OCI-M2 (cell line): Measurements from ENCODE around the gene ZNF81.
"Not testable (repeated sequence)": the region's sequence is repeated elsewhere in the genome, so short reads cannot be mapped to it uniquely, and the experiment has no call there.

Experiments used
- DNase-seq: peaks from one replicate; lab custom pipeline; 2025; ENCODE audit not compliant: unreplicated experiment; lab: John Stamatoyannopoulos, UW

The ZNF81 gene

DNA sequence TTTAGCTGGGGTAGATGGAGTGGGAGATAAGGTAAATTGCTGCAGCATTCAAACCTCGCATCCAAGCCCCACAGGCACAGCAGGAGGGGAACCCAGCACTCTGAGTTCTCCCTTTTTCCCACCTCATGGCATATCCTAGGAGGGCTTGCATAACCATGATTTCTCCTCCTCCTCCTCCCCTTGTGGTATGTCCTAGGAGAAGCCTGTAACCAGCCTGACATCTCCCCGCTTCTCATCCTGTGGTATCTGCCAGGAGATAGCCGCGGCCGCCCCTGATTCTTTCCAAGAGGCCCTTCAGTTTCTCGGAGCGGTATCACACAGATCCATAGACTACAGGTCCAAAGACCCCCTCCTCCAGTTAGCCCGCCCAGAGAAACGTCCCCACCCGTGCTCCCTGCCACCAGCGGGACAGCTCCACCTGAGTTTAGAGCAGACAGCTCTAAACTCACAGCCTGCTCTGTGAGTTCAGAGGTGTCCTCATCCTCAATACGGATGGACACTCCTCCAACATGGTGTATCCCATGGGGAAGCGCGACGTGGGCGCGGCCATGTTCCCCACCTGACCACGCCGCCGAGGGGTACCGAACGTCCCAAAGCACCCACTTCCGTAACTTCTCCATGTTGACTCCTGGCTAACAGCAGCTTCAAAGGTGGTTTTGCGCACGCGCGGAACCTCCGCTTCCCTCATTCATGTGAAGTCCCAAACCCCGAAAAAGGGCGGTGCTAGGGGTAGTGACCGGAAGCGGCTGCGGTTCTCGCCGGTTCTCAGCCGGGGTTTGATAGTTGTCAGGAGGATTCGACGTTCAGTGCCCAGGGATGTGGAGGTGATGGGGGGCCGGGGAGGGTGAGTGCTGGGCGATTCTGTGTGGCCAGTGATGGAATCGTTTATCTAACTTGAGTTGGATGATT, at the start of gene ZNF81:
TSS of gene ZNF81 (plus strand) at position 739 of the 909 bp plus-strand sequence. CDS start 9,366 bp downstream, outside the sequence.
- peak; percentile 92 for DNase-seq

DNA sequence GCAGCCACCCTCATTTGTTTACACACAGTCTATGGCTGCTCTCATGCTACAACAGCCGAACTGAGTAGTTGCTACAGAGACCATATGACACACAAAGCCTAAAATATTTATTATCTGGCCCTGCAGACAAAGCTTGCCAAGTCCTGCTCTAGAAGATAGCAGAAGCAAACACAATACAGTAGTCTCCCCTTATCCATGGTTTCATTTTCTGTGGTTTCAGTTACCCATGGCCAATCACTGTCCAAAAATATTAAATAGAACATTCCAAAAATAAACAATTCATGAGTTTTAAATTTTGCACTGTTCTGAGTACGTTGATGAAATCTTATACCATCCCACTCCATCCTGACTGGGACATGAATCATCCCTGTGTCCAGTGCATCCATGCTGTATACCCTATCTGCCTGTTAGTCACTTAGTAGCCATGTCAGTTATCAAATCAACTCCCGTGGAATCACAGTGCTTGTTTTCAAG, 40.2 kb upstream of the ZNF81 start:
- DNase-seq: no peak

DNA sequence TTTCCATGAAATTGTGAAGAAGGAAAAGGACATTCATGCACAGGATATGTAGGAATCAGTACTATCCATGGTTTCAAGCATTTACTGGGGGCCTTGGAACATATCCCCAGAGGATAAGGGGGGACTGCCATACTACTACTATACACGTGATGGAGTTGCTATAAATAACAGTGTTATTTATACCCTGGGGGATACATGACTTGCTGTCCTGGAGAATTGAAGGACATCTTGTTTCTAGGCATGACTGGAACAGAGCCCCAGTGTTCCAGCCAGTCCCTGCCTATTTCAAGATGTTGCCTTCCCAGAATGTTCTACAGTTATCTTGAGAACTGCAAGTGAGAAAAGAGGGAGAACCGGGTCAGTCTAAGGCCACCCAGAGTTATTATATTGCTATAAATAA, 39.6 kb upstream of the ZNF81 start:
- DNase-seq: no peak

DNA sequence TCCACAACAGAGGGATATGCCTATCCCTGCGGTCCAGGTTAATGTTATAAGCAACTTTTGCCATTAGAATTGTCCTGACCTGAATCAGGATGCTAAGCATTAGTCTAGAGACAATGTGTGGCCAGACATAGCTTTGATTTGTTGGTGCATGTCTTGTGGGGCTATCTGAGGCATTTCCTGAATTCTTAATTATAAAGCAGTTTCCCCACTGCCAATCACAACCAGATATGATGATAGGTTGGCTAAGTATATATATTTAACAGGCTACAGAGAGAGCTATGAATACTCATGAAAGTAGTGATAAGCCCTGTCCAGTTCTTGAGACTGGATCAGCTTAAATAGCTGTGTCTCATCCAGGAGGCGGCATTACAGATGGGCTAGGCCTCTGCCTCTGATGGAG, 37.8 kb upstream of the ZNF81 start:
- DNase-seq: no peak

DNA sequence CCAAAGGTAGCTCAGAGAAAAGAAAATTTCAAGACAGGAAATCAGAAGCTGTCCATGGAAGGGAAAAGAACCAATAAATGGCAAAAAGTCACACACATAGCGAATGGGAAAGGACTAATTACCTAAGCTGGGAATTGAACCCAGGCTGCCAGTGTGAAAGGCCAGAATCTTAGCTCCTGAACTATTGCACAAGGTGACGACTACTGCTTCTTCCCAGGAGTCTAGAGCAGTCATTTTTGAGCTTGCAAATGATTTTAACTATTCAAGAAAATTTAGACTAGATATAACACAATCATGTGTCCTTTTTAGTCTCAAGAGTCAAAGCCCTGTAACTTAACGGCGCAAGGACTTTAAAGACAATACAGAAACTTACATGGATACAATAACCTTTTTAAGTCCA, 34.1 kb upstream of the ZNF81 start:
- no peak for DNase-seq

DNA sequence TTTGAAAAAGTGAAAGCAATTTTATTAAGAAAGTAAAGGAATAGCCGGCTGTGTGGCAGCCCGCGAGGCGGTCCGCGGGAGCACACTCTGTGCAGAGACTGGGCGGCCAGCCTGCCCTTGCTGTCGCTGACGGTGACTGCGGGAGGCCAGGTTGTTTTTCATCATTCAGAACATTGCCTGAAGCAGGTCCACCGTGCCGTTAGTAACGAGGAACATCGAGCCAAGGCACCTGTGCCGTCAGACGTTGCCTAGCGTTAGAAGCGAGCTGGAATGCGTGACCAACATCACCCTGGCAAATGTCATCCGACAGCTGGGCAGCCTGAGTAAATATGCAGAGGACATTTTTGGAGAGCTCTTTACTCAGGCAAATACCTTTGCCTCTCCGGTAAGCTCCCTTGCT, 33.6 kb upstream of the ZNF81 start:
- not testable (repeated sequence) for DNase-seq

DNA sequence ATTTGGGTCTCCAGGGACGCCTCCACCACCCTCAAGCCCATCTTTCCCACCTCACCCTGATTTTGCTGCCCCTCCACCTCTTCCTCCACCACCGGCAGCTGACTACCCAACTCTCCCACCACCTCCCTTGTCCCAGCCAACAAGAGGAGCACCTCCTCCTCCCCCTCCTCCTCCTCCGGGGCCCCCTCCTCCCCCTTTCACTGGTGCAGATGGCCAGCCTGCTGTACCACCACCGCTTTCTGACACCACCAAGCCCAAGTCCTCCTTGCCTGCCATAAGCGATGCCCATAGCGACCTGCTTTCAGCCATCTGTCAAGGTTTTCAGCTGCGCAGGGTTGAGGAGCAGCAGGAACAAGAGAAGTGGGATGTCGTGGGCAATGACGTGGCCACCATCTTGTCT, 32.4 kb upstream of the ZNF81 start:
- no peak for DNase-seq

DNA sequence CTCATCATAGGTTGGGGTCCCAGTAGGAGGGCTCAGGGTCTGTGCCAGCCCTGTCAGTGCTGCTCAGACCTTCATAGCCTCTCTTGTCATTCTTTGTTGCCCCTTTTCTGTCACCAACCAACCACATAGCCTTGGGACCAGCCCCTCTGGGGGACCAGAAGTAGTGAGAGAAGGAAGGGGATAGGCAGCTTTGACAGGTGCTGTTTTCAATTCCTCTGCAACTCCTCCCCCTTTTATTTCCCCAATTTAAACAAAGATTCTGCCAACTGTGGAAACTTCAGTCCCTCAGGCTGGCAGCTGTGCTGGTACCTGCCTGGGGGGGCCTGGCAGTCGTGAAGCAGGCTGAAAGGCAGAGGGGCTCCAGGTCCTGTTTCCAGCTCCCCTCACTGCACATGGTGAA, 30.9 kb upstream of the ZNF81 start:
- not testable (repeated sequence) for DNase-seq

DNA sequence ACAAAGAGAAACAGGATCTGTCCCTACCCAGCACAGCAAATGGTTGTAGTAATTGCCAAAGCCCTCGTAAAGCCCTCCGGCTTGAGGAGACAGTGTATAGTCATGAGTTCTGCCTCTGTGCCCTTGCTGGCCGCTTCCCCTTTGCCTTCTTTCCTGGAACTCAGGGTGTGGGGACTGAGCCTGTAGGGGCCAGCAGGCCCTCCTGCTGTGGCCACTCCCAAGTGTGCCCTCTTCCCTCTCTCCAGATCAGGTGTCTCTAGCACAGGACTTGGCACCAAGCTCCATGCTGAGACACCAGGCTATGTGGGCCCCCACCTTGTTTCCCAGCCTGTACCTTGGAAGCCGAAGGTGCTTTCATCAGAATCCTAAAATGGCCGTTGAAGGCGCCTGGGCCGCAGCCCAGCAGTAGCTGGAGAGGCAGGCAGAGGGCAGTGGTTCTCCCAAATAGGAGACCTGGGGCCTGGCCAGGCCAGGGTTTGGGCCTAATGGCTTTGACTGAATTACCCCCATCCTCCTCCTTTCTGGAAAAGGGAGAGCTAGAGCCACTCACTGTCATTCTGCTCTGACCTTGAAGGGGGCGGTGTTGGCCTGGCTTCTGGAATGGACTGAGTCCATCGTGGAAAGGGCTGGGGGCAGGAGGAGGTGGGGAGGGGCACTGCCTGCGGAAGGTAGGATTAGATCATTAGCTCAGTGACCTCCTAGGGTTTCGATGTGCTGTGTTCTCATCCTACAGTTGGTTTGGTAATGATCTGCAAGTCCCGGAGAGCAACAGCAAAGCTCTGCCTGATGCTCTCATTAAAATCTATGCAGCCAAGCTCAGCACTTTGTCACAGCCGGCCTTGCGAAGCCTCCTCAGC, 30.1 kb upstream of the ZNF81 start:
- DNase-seq: not testable (repeated sequence)

DNA sequence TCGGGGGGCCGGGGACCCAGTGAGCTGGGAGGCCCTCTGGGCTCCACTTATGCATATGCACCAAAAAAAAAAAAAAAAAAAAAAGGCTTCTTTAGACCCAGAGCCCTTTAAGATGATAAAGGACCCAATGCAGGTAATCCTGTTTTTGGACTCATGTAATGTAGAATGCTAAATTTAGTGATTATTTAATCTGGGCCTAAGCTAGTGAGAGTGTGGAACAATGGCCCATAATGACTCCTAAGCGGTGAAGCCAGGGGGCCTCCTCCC, 29.5 kb upstream of the ZNF81 start:
- not testable (repeated sequence) for DNase-seq

DNA sequence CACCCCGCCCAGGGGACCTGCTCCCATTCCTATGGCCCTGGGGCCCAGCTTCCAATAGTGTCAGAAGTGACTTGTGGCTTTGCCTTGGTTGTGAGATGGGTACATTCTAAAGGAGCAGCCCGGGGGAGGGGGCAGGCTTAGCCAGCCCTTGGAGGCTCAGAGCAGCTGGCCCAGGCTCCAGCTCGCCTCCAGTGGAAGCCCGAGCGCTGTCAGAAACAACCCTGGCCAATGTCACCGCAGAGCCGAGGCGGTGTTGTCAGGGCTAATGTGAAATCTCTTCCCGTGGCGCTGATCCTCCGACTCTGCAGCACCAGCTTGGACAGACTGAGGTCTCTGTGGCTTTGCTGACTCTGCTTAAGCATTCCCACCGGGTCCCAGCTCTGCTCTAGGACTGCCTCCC, 29.2 kb upstream of the ZNF81 start:
- DNase-seq: no peak

DNA sequence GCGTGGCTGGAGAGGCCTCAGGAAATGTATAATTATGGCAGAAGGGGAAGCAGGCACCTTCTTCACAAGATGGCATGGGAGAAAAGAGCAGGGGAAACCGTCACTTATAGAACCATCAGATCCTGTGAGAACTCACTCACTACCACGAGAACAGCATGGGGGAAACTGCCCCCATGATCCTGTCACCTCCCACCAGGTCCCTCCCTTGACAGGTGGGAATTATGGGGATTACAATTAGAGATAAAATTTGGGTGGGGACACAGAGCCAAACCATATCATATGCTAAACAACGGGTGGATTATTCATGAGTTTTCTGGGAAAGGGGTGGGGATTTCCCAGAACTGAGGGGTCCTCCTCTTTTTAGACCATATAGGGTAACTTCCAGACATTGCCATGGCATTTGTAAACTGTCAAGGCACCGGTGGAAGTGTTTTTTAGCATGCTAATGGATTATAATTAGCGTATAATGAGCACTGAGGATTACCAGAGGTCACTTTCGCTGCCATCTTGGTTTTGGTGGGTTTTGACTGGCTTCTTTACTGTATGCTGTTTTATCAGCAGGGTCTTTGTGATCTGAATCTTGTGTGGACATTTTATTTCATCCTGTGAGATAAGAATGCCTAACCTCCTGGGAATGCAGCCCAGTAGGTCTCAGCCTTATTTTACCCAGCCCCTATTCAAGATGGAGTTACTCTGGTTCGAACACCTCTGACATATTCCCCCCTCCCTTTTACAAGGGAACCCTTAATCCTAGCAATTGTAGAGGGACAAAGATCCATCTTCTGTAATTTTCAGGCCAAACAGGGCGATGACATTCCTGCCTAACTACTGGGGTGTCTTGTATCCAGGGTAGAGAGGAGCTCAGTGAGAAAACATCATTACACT, 27.6 kb upstream of the ZNF81 start:
- no peak for DNase-seq

DNA sequence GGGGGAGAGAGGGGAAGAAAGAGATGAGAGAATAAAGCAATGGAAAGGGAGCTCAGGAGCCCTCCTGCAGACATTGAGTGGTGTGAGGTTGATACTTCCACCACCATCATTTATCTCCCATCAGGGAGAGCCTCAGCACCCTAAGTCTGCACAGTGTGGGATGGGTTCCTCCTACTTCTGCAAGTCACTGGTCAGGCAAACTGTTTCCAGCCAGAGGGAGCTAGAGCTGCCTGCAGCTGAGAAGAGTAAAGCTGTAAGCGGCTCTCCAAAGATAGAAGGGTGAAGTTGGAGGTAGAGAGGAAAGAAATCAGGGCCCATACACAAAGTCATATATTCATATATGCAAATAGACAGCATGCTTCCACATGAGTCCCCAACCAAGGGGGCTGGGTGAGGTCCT, 21.9 kb upstream of the ZNF81 start:
- no peak for DNase-seq

DNA sequence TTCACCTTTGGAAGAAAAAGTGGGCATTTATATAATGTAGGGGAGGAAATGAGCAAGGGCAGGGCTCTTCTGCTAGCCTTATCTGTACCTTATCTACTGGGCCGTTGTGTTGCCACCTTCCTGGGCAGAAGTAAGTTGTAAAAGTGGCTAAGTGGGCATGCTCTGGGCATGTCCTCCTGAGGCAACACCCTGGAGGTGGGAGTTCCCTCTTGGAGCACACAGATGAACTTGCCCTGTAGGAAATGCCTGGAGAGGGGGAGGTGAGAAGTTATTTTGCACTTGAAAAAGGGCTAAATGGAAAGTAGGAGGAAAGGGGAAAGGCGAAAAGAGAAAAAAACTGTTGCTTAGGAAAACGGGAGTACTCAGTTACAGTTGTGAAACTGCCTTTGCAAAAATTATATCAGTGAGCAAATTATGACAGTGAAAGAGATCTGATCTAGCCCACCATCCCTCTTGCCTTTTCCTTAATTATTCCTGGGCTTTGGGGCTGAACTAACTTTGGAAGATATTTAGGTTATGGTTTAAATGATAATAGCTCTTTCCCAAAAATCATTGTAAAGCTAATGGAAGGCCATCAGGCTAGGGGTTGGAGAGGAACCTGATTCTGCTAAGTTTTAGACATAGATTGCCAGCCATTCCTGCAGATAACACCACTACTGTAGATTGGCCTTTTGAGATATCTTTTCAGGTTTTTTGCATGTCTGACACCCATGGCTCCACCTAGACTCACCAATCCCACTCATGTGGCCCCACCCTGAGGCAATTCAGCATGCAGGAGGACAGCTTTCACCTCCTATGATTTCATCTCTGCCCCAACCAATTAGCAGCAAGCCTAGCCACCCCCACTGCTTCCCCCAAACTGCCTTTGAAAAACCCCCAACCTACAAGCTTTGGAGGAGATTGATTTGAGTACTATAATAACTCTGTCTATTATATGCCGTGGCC, 20.5 kb upstream of the ZNF81 start:
- no peak for DNase-seq

DNA sequence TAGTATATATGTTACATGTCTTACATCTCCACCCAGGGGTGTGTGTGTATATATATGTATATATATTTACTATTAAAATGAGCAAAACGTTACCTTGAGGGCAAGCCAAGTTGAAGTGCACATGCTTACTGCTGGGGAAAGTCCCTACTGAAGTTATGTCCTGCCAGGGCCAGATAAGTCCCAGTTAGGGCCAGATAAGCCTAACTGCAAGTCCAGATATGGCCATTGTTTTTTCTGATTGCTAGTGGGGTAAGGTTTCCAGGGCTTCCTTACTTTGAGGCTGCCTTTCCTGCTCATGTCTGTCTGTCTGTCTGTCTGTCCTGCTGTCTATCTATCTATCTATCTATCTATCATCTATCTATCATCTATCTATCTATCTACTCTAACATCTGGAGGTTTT, 19.3 kb upstream of the ZNF81 start:
- DNase-seq: no peak

DNA sequence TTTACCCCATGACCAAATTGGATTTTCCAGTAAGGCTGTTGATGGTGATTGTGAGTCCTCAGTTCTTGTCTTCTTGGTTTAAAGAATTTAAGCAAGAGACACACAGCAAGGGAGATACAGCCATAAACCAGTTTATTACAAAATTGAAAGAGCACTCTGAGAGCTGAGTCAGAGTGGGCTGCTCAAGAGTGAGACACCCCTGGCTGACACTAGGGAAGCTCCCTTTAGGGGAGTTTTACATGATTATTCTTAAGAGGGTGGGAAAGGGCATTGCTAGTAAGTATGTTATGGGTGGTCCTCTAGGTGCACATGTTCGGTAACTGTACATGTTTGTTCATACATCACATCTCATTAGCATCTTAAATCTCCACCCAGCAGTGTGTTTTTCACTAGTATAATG, 18.8 kb upstream of the ZNF81 start:
- DNase-seq: no peak

DNA sequence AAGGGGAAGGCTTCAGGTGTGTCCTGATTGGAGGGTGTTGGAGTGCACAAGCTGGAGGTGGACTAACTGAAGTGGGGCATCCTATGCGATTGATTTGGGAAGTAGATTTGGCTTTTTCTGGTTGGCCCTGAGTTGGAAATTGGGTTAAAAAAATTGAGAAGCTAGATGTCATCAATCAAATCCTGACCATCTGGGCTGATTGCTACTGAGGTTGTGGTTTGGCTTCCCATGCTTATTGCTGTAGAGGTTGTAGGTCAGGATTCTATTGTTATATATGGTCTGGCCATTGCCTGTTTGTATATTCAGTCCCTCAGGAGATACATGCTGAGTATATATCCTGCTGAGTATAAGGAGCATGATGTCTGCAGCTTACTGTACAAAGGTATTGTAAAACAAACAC, 7.7 kb upstream of the ZNF81 start:
- DNase-seq: no peak

DNA sequence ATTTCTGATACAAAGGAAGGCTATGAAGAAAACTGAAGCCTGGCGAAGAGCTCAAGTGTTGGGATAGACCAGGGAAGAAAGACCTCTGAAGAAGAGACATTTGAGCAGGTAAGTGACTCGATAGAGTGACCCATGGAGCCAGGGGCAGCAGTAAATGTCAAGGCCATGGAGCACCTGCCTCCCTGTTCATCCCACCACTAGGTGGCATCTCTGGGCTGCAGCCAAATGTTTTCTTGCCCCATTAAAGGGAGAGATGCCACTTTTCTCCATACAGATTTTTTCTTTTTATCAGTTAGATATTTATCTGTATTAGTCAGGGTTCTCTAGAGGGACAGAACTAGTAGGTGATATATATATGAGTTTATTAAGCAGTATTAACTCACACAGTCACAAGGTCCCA, 4.9 kb upstream of the ZNF81 start:
- DNase-seq: no peak

DNA sequence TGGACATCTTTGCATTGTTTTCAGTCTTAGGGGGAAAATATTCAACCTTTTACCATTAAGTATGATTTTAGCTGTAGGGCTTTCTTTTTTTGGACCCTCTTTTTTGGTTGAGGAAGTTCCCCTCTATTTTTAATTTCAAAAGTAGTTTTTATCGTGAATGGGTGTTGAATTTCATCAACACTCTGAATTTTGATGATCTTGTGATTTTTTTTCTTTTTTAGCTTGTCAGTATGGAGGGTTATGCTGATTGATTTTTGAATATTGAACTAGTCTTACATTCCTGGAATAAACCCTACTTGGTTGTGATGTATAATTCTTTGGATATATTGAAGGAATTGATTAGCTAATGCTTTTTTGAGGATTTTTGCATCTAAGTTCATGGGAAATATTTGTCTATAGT, 1.7 kb downstream of the ZNF81 start:
- no peak for DNase-seq

DNA sequence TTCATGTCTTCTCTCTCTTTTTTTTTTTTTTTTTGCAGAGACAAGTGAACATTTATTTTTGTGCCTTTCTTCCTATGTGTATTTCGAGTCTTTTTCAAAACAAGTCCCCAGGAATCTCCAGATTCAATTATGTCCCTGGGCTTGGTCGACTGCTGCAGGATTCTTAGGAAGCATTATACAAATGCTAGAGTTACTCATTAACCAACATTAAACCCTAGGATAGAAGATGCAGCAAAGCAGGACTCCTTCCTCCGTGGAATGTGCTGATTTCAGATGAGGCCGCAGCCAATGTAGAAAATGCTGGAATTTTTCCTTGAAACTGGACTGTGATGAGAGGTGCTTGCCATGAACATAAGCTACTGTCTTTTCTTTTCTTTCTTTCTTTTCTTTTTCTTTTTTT, 3.4 kb downstream of the ZNF81 start:
- no peak for DNase-seq
